Dendritic cell treated with granulocyte-macrophage colony-stimulating factor and Interleukin-4, amounts not matched to agents 40 ng/mL and 50 ng/mL, for 4 days (primary cell): ENCODE data around the gene ADGRL1.
"Not testable (repeated sequence)": the region's sequence is repeated elsewhere in the genome, so short reads cannot be mapped to it uniquely, and the experiment has no call there.

Source experiments
- H3K27ac Mint-ChIP-seq: one replicate; pipeline ENCODE4 v1.8.0; 2022; ENCODE audit warnings: mild to moderate bottlenecking, mixed read lengths
- H3K27me3 Mint-ChIP-seq: one replicate; pipeline ENCODE4 v1.8.0; 2022; ENCODE audit warnings: mild to moderate bottlenecking, mixed read lengths
- H3K36me3 Mint-ChIP-seq: one replicate; pipeline ENCODE4 v1.8.0; 2022; ENCODE audit warnings: low read depth, mixed read lengths
- H3K4me1 Mint-ChIP-seq: one replicate; pipeline ENCODE4 v1.8.0; 2022; ENCODE audit warnings: low read depth, mixed read lengths
- H3K4me3 Mint-ChIP-seq: one replicate; pipeline ENCODE4 v1.8.0; 2022; ENCODE audit warnings: mild to moderate bottlenecking, moderate library complexity, mixed read lengths
- H3K9me3 Mint-ChIP-seq: one replicate; pipeline ENCODE4 v1.8.0; 2022; ENCODE audit warnings: mixed read lengths
- intact Hi-C: fragments of 100-400 bp; cut with micrococcal nuclease; formaldehyde crosslinking; loops from one replicate; pipeline ENCODE4 v1.15.0; 2022

The ADGRL1 gene

DNA sequence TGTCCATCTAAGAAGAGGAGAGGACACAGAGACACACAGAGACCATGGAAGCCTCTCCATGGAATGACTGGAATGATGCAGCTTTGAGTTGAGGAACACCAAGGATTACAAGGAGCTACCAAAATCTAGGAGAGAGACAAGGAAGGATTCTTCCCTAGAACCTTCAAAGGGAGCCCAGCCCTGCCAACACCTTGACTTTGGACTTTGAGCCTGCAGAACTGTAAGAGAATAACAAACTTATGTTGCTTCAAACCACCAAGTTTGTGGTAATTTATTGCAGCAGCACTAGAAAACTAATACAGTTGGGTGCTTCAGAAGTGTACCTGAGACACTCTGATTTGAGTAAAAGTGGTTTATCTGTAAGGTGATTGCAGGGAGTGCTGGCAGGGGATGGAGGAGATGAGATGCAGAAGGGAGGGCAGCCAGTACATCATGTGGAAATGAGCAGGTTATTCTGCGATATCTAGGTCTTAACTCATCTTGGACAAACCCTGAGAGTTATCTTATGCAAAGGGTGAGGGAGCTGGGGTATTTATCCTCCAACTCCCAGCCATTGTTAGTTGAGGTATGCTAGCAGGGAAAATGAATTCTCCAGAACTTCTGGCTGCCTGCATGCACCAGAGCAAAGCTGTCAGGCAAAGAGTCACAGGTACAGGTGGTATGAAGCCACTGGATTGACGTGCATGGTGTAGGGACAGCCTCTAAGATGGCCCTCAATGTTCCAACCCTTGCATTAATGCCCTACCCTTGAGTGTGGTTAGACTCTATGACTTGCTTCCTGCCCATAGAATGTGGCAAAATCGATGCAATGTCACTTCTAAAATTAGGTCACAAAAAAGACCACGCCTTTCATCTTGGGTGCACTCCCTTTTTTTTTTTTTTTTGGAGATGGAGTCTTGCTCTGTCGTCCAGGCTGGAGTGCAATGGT is 31.3 kb upstream of the ADGRL1 start:
- H3K4me3 Mint-ChIP-seq: no peak overlapping the region
- peaks cover 6% of the 10 kb centered on the region for H3K27me3 Mint-ChIP-seq
- no peak overlapping the region for H3K27ac Mint-ChIP-seq
- H3K36me3 Mint-ChIP-seq: no peaks in the 10 kb centered on the region
- peaks cover 6% of the 10 kb centered on the region for H3K4me1 Mint-ChIP-seq
- peaks cover 11% of the 10 kb centered on the region for H3K9me3 Mint-ChIP-seq
- intact Hi-C loops: no loop called here

DNA sequence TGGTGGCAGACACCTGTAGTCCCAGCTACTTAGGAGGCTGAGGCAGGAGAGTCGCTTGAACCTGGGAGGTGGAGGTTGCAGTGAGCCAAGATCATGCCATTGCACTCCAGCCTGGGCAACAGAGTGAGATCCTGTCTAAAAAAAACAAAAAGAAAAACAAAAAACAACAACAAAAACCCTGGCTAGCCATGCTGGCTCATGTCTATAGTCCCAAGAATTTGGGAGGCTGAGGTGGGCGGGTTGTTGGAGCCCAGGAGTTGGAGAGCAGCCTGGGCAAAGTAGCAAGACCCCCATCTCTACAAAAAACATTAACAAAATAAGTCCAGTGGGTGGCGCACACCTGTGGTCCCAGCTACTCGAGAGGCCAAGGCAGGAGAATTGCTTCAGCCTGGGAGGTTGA is 27.0 kb upstream of the ADGRL1 start:
- intact Hi-C loops, H3K4me3 Mint-ChIP-seq, H3K27ac Mint-ChIP-seq, H3K36me3 Mint-ChIP-seq: not testable (repeated sequence)
- peaks cover 12% of the 10 kb centered on the region for H3K4me1 Mint-ChIP-seq
- peaks cover 20% of the 10 kb centered on the region for H3K9me3 Mint-ChIP-seq
- peaks cover 26% of the 10 kb centered on the region for H3K27me3 Mint-ChIP-seq

DNA sequence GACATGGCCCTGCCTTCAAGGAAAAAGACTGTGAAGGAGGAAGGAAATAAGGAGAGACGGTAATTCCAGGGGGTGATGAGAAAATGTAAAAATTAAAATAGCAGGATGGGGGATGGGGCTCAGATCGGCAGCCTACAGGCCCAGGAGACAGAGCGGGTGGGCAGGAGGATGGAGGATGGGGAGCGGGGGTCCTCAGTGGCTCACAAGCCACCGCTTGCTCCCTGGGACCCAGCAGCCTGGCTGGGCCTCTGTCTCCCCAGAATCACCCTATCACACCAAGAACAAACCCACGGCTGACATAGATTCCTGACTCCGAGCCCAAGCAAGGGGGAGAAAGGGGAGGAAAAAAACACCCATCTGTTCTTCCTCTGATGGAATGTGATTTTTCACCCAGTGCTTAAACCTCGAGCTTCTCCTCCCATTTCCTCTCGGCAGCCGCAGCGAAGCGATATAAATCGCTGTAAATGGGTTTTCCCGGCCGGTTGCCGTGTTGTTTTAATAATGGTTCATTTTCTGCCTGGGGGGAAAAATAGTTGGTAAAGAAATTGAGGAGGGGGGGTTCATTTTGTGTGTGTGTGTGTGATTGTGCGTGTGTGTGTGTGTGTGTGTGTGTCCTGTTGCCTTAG is 22.6 kb upstream of the ADGRL1 start:
- H3K4me3 Mint-ChIP-seq, intact Hi-C loops, H3K36me3 Mint-ChIP-seq, H3K4me1 Mint-ChIP-seq, H3K27ac Mint-ChIP-seq: not testable (repeated sequence)
- Mint-ChIP-seq H3K27me3 (peaks cover 28% of the 10 kb centered on the region), H3K9me3 (peaks cover 12% of the 10 kb centered on the region)

DNA sequence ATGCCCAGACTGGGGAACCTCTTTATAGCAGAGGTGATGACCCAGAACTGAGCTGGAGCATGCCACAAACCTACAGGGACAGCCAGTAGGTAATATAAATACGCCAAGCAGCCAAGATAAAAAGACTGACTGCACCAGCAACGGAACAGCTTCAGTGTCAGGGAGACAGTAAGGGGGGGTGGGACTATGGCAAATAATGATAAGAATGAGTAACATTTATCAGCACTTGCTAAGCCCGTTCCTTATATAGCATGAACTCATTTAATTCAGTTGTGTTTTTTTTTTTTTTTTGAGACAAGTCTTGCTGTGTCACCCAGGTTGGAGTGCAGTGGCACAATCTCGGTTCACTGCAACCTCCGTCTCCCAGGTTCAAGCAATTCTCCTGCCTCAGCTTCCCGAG is 20.5 kb upstream of the ADGRL1 start:
- H3K9me3 Mint-ChIP-seq, intact Hi-C loops, H3K4me3 Mint-ChIP-seq, H3K36me3 Mint-ChIP-seq, H3K27ac Mint-ChIP-seq: not testable (repeated sequence)
- Mint-ChIP-seq H3K4me1 (peaks cover 11% of the 10 kb centered on the region), H3K27me3 (peaks cover 34% of the 10 kb centered on the region)

DNA sequence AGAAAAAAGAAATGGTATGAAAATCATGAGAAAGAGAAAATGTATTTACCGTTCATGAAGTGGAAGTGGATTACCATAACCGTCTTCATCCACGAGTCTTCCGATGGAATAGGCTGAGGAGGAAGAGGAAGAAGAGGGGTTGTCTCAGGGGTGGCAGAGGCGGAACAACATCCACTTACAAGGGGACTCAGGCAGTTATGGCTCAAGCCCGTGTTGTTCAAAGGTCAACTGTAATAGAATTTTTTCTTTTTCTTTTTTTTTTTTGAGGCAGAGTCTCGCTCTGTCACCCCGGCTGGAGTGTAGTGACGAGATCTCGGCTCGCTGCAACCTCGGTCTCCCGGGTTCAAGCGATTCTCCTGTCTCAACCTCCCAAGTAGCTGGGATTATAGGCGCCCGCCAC is 16.9 kb upstream of the ADGRL1 start:
- peaks cover 22% of the 10 kb centered on the region for H3K27me3 Mint-ChIP-seq
- no peaks in the 10 kb centered on the region for H3K9me3 Mint-ChIP-seq
- peaks cover 9% of the 10 kb centered on the region for H3K4me1 Mint-ChIP-seq
- intact Hi-C loops: no loop called here
- H3K27ac Mint-ChIP-seq: no peak overlapping the region
- H3K36me3 Mint-ChIP-seq: no peaks in the 10 kb centered on the region
- H3K4me3 Mint-ChIP-seq: no peak overlapping the region

DNA sequence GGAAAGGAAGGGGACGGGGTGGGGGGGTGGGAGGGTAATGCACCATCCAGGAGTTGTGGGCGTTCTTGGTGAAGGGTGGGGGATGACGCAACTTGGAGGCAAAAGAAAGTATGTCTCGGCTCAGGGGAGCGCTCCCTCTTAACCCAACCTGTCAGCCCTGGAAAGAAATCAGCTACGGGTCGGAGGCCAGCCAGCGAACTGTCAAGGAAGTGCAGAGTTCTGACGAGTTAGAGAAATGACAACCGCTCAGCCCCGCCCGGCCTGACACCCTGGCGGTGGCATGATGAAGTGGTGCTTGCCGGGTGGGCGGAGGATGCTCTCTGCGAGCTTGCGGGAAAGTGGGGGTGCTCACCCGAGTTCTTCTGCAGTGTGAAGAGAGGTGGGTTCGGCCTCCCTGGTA is 15.4 kb upstream of the ADGRL1 start:
- H3K27ac Mint-ChIP-seq, intact Hi-C loops, H3K36me3 Mint-ChIP-seq, H3K4me3 Mint-ChIP-seq, H3K9me3 Mint-ChIP-seq: not testable (repeated sequence)
- Mint-ChIP-seq H3K27me3 (peaks cover 26% of the 10 kb centered on the region), H3K4me1 (peaks cover 18% of the 10 kb centered on the region)

DNA sequence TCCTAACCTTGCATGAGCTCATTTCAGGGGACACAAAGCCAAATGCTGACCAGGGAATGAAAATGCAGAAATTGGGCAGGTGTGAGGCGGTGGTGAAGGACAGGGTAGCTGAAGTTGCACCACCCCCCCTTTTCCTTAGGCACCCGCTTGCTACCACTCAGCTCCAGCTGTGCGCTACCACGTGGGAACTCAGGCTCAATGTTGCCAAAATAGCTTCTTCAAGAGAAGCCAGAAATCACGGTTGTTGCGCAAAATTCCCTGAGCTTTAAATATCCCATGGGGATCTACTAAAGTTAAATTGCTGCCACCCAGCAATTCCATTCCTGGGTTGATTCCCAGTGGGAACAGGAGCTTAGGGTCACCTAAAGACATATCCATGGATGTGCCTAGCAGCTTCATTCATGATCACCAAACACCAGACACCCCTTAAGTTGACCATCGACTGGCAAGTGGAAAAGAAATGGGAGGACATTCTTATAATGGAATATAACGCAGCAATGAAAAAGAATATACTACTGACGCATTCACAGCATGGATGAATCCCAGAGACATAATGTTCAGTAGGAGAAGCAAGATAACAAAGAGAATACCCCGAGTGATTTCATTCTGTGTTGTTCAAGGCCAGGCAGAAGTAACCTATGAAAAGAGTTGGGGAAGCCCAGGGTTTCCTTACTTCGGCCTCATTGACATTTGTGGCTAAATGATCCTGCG is 12.8 kb upstream of the ADGRL1 start:
- Mint-ChIP-seq H3K27ac (no peak overlapping the region), H3K27me3 (peaks cover 28% of the 10 kb centered on the region), H3K36me3 (no peaks in the 10 kb centered on the region), H3K9me3 (no peaks in the 10 kb centered on the region), H3K4me3 (no peak overlapping the region), H3K4me1 (peaks cover 18% of the 10 kb centered on the region)
- intact Hi-C loops: no loop called here

DNA sequence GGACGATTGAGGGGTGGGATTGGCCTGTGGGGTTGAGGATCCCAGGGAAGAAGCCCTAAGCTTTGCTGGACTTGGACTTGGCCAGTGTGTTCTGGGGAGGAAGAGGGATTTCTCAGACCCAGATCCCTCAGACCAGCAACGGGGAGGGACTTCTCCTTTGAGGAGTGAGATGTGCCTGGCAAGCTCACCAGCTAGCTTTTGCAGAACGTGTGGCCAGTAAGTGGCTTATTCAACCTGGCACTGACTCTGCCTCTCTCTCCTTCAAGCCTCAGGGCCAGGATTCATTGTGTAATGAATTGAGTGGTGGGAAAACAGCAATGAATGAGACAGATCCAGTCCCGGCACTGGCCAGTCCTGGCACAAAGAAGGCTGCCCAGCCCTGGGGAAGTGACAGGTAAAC is 11.9 kb upstream of the ADGRL1 start:
- H3K4me3 Mint-ChIP-seq, intact Hi-C loops, H3K27ac Mint-ChIP-seq, H3K36me3 Mint-ChIP-seq, H3K9me3 Mint-ChIP-seq: not testable (repeated sequence)
- Mint-ChIP-seq H3K4me1 (peaks cover 18% of the 10 kb centered on the region), H3K27me3 (peaks cover 28% of the 10 kb centered on the region)

DNA sequence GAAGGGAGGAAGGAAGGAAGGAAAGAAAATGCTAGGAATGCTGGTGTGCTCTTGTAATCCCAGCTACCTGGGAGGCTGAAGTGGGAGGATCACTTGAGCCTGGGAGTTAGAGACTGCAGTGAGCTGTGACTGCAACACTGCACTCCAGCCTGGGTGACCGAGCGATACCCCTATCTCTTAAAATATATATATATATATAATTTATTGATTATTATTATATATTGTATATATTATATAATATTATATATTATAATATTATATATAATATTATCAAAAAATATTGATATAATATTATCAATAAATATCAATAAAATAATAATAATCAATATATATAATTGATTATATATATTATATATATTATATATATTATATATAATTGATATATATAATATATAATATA is 8.6 kb upstream of the ADGRL1 start:
- Mint-ChIP-seq H3K27me3 (peaks cover 46% of the 10 kb centered on the region), H3K36me3 (no peaks in the 10 kb centered on the region), H3K9me3 (no peaks in the 10 kb centered on the region), H3K4me1 (peaks cover 16% of the 10 kb centered on the region), H3K27ac (no peak overlapping the region), H3K4me3 (no peak overlapping the region)
- intact Hi-C loops: no loop called here

DNA sequence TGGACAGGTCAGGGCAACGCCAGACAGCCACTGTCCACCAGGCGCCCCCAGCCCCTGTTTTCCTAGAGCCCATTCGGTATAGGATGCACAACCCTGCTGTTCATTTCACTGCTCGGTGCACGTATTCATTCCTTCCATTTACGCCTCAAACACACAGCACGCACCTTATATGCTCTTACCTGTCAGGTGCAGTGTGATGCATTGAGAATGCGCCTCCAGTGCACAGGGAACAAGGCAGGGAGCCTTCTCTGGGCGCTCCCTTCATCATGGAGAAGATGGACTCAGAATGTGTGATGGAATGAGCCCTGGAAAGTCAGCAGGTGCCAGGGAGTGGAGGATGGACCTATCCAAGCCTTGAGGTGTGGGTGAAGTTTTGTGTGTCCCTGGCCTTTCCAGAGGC is 4.2 kb upstream of the ADGRL1 start:
- H3K9me3 Mint-ChIP-seq, H3K36me3 Mint-ChIP-seq, intact Hi-C loops, H3K4me3 Mint-ChIP-seq, H3K27ac Mint-ChIP-seq: not testable (repeated sequence)
- Mint-ChIP-seq H3K27me3 (peaks cover 66% of the 10 kb centered on the region), H3K4me1 (peaks cover 30% of the 10 kb centered on the region)

DNA sequence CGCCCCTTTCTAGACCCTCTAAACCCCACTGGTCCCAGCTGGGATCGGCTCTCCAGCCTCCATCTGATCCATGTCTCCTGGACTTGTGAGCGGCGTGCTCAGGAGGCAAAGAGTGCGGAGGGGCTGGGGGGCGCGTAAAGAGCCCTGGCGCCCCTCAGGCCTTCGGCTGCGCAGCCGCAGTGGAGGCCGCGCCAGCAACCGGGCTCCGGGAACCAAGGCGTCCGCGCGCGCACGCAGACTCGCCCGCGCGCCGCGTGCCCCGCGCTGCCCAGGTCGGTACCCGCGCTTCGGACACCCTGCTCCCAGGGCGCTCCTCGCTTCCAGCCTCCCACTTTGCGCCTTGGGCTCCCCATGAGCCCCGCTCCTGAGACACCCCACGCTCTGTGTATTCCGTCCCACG is 3.4 kb upstream of the ADGRL1 start:
- Mint-ChIP-seq H3K4me1 (peaks cover 37% of the 10 kb centered on the region), H3K4me3 (peak overlapping the region; percentile 14), H3K27me3 (peaks cover 74% of the 10 kb centered on the region)
- H3K27ac Mint-ChIP-seq, H3K36me3 Mint-ChIP-seq, intact Hi-C loops, H3K9me3 Mint-ChIP-seq: not testable (repeated sequence)

DNA sequence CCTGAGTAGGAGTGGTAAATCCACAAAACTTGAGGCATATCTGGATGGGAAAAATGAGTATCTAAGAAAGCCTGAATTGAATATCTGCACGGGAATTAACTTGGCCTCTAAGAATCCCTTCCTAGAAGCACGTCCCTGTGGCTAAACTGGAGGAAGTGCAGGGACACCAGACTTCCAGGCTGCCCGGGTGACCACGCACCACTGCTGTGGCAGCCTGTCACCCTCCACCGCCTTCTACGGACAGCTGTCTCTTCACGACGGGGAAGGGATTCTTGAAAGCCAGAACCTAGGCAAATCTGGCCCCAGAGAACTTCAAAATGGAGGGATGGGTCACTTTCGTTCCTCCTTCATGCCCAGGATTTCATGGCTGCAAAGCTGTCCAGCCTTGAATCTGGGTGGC is 2.5 kb upstream of the ADGRL1 start:
- H3K36me3 Mint-ChIP-seq, H3K9me3 Mint-ChIP-seq, intact Hi-C loops, H3K4me3 Mint-ChIP-seq, H3K27ac Mint-ChIP-seq: not testable (repeated sequence)
- Mint-ChIP-seq H3K27me3 (peaks cover 78% of the 10 kb centered on the region), H3K4me1 (peaks cover 40% of the 10 kb centered on the region)

DNA sequence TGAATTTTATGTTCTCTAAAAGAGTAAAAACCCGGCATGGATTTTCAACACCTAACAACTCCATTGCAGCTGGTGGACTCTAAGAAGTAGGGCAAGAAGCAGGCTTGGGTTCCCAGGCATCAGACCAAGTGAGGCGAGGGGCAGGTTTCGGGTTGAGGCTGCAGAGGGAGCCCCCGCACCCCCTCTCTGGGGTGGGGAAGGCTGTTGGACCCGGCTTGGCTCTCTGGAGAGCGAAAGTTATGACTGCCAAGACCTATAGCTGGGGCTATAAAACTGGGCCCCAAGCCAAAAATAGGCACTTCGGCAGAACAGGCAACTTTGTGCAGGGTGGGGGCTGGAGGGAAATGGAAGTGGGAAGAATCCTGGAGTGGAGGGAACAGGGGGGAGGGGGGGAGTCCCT is 1.8 kb upstream of the ADGRL1 start:
- H3K36me3 Mint-ChIP-seq, intact Hi-C loops, H3K9me3 Mint-ChIP-seq: not testable (repeated sequence)
- peaks cover 46% of the 10 kb centered on the region for H3K4me1 Mint-ChIP-seq
- peak overlapping the region; percentile 85 for H3K27ac Mint-ChIP-seq
- H3K4me3 Mint-ChIP-seq: peak overlapping the region; percentile 86
- peaks cover 85% of the 10 kb centered on the region for H3K27me3 Mint-ChIP-seq
